Urinary bladder (tissue), 4 donors: ENCODE measurements around the gene DDB1. TPM values are rescaled to one million over a fixed set of nuclear protein-coding genes. Genes with fewer than 3 reads are reported as not detected.

ENCODE experiments used
- DNase-seq: peaks from one replicate; pipeline ENCODE4 v3.0.0-alpha.2; 2015; ENCODE audit errors: extremely low spot score
- H3K27ac ChIP-seq: one replicate; pipeline ENCODE4 v1.5.1; 2013; ENCODE audit warnings: low read depth, mild to moderate bottlenecking, moderate library complexity
- H3K36me3 ChIP-seq: one replicate; pipeline ENCODE4 v1.6.1; 2013; ENCODE audit warnings: mild to moderate bottlenecking, moderate library complexity; ENCODE audit not compliant: insufficient read depth
- H3K4me1 ChIP-seq: one replicate; pipeline ENCODE4 v1.6.1; 2013; ENCODE audit warnings: mild to moderate bottlenecking, moderate library complexity; ENCODE audit not compliant: insufficient read depth
- H3K4me3 ChIP-seq: one replicate; pipeline ENCODE4 v1.5.1; 2013; ENCODE audit warnings: low read depth, low read length
- WGBS: extraction: QIAGEN DNeasy Blood & Tissue Kit; methylation state at CpG from one replicate; pipeline ENCODE4 v1.1.7; 2013; 5-methylcytosine and 5-hydroxymethylcytosine counted together
- polyA plus RNA-seq: library from polyadenylated mRNA; stranded (reverse); fragments of 200-250 nt; gene quantifications from one replicate; pipeline ENCODE4 v1.2.3, GENCODE V29; 2013
- total RNA-seq: library from RNA; depleted of rRNA; stranded (reverse); fragments of >200 nt; gene quantifications from one replicate; pipeline ENCODE4 v1.2.3, GENCODE V29; 2014
- donor health status: healthy with polysubstance abuse.
- donor health status: healthy.

DDB1 gene
- total and polyA plus RNA-seq, 2 donors, result 109 to 136 TPM

GRCh38 chr11:61290905-61291690, 41.8 kb downstream of the DDB1 start:
- no peaks in the 10 kb centered on the region for H3K36me3 ChIP-seq
- no peak overlapping the region for H3K4me3 ChIP-seq
- 86% methylated on average over 12 of the region's 12 CpGs for WGBS
- H3K4me1 ChIP-seq, result no peaks in the 10 kb centered on the region
- H3K27ac ChIP-seq, result no peak overlapping the region
- DNase-seq, result no peak

DNA sequence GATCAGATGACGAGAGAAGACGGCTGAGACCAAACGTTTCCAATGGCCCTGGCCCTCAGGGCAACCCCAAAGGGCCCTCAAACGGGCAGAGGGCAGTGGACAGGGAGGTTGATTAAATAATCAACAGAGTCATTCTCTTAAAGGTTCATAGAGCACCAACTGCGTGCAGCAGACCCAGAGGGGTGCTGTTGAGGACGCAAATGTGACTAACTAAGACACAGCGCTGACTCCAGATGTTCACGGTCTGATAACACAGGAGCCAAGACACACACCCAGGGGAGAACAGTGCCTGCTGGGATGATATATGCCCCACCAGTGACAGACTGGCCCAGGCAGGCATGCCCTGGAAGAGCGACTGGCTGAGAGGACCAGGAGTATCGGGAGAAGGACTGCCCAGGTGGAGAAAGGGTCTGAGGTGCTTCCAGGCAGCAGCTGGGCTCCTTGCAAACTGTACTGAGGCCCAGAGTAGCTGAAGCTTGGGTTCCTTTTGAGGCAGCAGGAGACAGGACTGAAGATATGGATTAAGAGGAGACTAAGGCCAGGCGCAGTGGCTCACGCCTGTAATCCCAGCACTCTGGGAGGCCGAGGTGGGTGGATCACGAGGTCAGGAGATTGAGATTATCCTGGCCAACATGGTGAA, 45.4 kb downstream of the DDB1 start:
- Histone ChIP-seq H3K27ac (no peak overlapping the region), H3K4me1 (no peaks in the 10 kb centered on the region), H3K36me3 (no peaks in the 10 kb centered on the region), H3K4me3 (no peak overlapping the region)
- WGBS, result 87% methylated on average over 14 of the region's 14 CpGs
- no peak for DNase-seq

DNA sequence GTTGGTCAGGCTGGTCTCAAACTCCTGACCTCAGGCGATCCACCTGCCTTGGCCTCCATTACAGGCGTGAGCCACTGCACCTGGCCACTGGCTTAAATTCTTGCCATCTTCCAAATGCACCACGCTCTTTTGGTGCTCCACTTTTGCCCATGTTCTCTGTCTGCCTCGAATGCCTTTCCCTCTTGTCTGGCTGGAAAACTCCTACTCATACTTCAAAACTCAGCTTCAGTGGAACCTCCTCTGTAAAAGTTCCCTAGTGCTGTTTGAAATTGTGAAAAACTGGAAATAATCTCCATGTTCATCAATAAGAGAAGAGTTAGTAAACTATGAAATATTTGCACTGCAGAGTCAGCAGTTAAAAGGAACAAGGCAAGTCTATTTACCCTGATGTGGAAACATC, 49.3 kb downstream of the DDB1 start:
- DNase-seq, result no peak
- H3K4me1 ChIP-seq, result no peaks in the 10 kb centered on the region
- no peak overlapping the region for H3K27ac ChIP-seq
- no peaks in the 10 kb centered on the region for H3K36me3 ChIP-seq
- WGBS, result 96% methylated on average over 4 of the region's 4 CpGs
- H3K4me3 ChIP-seq, result no peak overlapping the region

- Histone ChIP-seq H3K4me3 (peak overlapping the region; percentile 2), H3K4me1 (no peaks in the 10 kb centered on the region), H3K36me3 (no peaks in the 10 kb centered on the region), H3K27ac (no peak overlapping the region)
- no peak for DNase-seq
- 44% methylated on average over 35 of the region's 35 CpGs for WGBS
Measured at GRCh38 chr11:61281581-61282250, 51.2 kb downstream of the DDB1 start.

DNA sequence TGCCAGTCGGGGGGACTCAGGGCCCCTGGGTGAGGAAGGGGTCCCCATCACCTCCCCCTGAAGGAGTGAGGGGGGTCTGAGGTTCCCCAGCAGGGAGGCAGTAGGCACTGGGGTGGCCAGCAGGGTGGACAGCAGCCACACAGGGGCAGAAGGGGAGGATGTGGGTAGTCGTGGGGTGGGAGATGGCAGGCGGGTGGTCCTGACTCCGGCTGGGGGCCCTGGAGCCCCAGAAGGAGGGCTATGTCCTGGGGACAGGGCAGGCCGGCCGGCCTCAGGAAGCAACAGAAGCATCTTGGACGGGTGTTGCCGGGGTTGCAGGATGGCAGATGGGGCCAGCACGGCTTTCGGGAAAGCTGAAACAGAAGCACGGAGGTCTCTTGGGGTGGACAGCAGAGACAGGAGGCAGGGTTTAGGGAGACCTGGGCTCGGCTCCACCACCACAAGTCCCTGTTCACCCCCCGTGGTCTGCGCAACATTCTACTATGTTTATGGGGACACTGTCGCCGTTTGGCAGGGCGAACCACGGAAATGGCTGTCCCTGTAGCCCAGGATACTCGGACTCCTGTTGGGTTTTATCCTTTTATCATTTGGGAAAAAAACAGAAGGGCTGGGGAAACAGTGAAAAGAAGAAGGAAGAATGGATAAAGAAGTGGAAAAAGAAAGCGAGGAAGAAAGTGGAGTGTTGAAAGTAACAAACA, 51.9 kb downstream of the DDB1 start:
- H3K27ac ChIP-seq, result no peak overlapping the region
- no peaks in the 10 kb centered on the region for H3K4me1 ChIP-seq
- H3K4me3 ChIP-seq, result no peak overlapping the region
- H3K36me3 ChIP-seq, result no peaks in the 10 kb centered on the region
- DNase-seq, result no peak
- 86% methylated on average over 20 of the region's 20 CpGs for WGBS

DNA sequence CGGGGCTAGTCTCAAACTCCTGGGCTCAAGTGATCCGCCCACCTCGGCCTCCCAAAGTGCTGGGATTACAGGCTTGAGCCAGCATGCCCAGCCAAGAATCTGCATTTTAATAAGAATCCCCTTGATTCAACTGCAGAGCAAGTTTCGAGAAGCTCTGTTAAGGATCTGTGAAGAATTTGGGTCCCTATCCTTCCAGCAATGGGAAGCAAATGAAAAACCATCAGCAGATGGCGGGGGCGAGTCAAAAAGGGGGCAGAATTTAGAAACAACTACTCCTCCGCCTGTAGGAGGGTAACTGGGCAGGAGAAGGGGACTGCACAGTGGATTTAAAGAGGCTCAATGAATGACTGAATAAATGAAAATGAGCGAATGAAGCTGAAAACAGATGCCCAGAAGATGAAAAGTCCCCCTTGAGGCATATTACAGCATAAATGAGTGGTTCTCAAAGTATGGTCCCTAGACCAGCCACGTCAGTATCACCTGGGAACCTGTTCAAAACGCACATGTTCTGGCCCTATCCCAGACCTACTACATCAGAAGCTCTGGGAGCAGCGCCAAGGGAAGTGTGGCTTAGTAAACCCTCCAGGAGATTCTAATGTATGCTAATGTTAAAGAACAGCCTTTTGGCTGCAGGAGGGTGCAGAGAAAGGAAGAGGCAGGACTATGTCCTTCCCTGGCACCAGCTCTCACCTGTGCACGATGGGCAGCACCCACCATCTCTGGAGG, 52.8 kb downstream of the DDB1 start:
- H3K4me3 ChIP-seq, result no peak overlapping the region
- WGBS, result 86% methylated on average over 12 of the region's 12 CpGs
- no peak for DNase-seq
- H3K36me3 ChIP-seq, result no peaks in the 10 kb centered on the region
- H3K4me1 ChIP-seq, result no peaks in the 10 kb centered on the region
- H3K27ac ChIP-seq, result no peak overlapping the region

GRCh38 chr11:61278001-61278470, 54.9 kb downstream of the DDB1 start:
- Histone ChIP-seq H3K4me3 (no peak overlapping the region), H3K27ac (no peak overlapping the region), H3K4me1 (no peaks in the 10 kb centered on the region), H3K36me3 (no peaks in the 10 kb centered on the region)
- no peak for DNase-seq
- 44% methylated on average over 10 of the region's 10 CpGs for WGBS

DNA sequence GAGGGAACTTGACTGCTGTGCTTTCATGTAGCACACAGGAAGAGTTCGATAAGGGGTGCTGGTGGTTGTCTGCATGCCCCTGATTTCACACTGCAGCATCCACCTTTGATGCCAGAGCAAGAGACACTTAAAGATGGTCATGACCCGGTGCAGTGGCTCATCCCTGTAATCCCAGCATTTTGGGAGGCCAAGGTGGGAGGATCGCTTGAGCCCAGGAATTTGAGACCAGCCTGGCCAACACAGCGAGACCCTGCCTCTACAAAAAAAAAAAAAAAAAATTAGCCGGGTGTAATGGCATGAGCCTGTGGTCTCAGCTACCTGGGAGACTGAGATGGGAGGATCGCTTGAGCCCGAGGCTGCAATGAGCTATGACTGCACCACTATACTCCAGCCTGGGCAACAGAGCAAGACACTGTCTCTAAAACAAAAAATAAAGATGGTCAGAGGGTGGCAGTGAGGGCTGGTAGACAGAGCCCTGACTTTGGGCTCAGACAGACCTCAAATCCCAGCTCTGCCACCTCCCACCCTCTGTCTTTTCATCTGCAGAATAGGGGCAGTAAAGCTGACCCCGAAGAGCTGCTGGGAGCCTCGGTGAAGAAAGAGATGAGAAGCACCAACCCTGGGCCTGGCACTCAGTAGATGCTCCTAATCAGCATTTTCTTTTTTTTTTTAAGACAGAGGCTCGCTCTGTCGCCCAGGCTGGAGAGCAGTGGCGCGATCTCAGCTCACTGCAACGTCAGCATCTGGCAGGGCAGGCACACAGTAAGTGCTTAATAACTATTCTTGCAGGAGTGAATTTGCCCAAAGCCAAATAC, 55.5 kb downstream of the DDB1 start:
- DNase-seq, result no peak
- Histone ChIP-seq H3K4me3 (no peak overlapping the region), H3K36me3 (no peaks in the 10 kb centered on the region), H3K4me1 (no peaks in the 10 kb centered on the region), H3K27ac (no peak overlapping the region)
- 77% methylated on average over 14 of the region's 14 CpGs for WGBS

DNA sequence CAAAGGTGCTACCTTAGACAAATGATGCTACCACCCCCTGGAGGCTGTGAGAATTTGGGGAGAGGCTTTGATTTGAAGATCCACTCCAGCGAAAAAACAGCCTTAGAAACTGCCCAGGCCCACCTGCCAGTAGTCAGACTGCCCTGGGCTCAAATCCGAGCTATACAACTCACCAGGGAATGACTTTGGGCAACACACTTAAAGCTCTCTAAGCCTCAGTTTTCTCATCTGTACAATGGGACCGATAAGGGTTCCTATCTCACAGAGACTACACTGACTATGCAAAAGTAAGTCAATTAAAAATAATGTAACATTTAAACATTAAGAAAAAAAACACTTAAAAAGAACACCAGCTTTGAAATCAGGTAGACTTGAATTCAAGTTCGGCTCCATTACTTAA, 57.7 kb downstream of the DDB1 start:
- H3K27ac ChIP-seq, result no peak overlapping the region
- no peaks in the 10 kb centered on the region for H3K4me1 ChIP-seq
- no peak overlapping the region for H3K4me3 ChIP-seq
- 94% methylated on average over 4 of the region's 4 CpGs for WGBS
- DNase-seq, result no peak
- H3K36me3 ChIP-seq, result no peaks in the 10 kb centered on the region

DNA sequence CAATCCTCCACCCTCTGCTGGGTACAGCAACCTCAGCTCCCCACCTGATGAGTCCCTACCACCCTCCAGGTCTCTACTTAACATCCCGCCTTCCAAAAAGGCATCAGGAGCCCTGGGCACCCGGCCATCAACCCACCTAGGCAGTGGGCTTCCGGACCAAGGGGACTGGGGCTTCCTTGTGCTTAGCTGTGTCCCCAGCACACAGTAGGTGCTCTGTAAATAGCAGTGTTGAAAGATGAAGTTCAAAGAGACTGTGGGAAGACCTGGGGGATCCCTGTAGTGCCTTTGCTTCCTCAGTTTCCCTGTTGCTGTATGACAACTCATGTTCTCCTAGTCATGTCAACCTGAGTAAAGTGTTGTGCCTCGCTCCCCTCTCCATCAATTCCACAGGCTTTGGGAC, 58.8 kb downstream of the DDB1 start:
- Histone ChIP-seq H3K36me3 (no peaks in the 10 kb centered on the region), H3K4me3 (no peak overlapping the region), H3K4me1 (no peaks in the 10 kb centered on the region), H3K27ac (no peak overlapping the region)
- WGBS, result 97% methylated on average over 4 of the region's 4 CpGs
- DNase-seq, result no peak

DNA sequence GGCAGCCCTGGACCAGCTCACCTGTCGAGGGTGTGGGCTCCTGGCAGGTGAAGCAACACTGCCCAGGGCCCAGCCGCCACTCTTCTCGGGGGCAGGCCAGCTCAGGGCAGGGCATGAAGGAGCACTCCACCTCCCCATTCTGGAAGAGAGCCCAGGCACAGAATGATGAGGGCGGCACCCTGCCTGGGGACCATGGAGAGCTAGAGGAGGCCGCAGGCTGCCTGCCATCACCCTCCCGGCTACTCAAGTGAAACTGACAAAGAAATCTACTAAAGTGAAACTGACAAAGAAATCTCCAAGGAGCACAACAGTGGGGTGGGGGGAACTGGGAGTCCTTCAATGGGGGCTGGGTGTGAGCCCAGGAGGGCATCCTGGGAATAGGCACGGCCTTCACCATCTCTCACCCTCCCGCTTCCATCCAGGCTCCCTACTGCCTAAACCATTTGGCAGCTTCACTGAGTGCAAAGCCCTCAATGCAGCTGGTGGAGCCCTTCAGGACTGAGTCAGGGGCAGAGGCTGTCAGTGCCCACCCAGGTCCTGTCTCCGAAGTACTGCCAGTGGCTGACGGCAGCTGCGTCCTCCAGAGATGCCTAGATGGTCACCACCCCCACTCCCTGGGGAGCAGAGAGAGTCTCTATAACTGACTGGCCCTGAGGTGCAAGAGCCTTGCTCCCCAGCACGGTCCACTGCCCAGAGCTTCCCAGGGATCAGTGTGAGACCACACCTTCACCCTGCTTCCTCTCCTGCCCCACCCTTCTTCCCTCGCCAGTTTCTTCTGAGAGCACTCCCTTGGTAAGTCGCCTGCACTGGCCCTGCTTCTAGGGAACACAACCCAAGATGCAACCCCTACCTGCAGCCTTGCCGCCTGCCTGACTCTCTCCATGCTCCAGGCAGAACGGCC, 59.5 kb downstream of the DDB1 start:
- DNase-seq, result no peak
- H3K27ac ChIP-seq, result no peak overlapping the region
- H3K4me3 ChIP-seq, result no peak overlapping the region
- 82% methylated on average over 16 of the region's 16 CpGs for WGBS
- H3K4me1 ChIP-seq, result no peaks in the 10 kb centered on the region
- H3K36me3 ChIP-seq, result no peaks in the 10 kb centered on the region

DNA sequence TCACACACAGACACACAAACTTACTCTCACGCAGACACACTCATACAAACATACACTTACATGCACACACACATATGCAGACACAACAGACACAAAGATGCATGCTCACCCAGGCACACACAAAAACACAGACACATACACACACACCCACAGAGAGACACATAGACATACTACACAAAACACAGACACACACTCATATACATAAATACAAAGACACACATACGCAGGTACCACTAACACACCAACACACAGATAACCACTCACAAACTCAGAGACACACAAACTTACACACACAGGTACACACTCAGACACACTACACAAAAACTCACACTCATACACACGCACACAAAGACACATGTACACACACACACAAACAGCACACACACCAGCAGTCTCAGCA, 60.2 kb downstream of the DDB1 start:
- Histone ChIP-seq H3K4me3 (no peak overlapping the region), H3K36me3 (no peaks in the 10 kb centered on the region), H3K4me1 (no peaks in the 10 kb centered on the region), H3K27ac (no peak overlapping the region)
- 98% methylated on average over 3 of the region's 3 CpGs for WGBS
- DNase-seq, result no peak
